ENCODE measurements around the gene ZFYVE28. TPM values are rescaled to one million over a fixed set of nuclear protein-coding genes. Genes with fewer than 3 reads are reported as not detected.

Gene ZFYVE28
- total and polyA plus RNA-seq, 11 donors, result 2.6 to 11.9 (median 5.5) TPM

- ATAC-seq (peak in 1 of 4 donors; percentile 44), DNase-seq (peak in 2 of 5 donors; percentile 13 to 58)
- Histone ChIP-seq H3K9me3 (peaks cover 0 to 27% (median 2%) of the 10 kb centered on the region in 12 donors), H3K4me3 (no peak overlapping the region), H3K36me3 (peaks cover 0 to 2% (median 0%) of the 10 kb centered on the region in 9 donors), H3K4me1 (no peaks in the 10 kb centered on the region), H3K27me3 (no peaks in the 10 kb centered on the region), H3K27ac (no peak overlapping the region)
- TF ChIP-seq POLR2A (IDR thresholded peaks at IDR 0.05) (no peak), CTCF (IDR thresholded peaks at IDR 0.05) (no peak)
- intact Hi-C loops (cut with DNase I), result no loop called here
- WGBS, 4 donors, result 84 to 92% (median 91%) methylated on average over 19 to 31 of the region's 31 CpGs
Observed at GRCh38 chr4:2303686-2304320, 114.6 kb downstream of the ZFYVE28 start.

- peak in 1 of 4 donors; percentile 19 for ATAC-seq
- H3K9me3 ChIP-seq, result peaks cover 0 to 26% (median 1%) of the 10 kb centered on the region in 12 donors
- no peak overlapping the region for H3K4me3 ChIP-seq
- no peak overlapping the region for H3K27ac ChIP-seq
- no peak for TF ChIP-seq POLR2A (IDR thresholded peaks at IDR 0.05)
- no peak for TF ChIP-seq CTCF (IDR thresholded peaks at IDR 0.05)
- intact Hi-C loops (cut with DNase I), result no loop called here
- peak in 1 of 5 donors; percentile 12 for DNase-seq
- no peaks in the 10 kb centered on the region for H3K27me3 ChIP-seq
- no peaks in the 10 kb centered on the region for H3K4me1 ChIP-seq
- 91 to 95% (median 92%) methylated on average over 8 to 19 of the region's 19 CpGs for WGBS, 4 donors
- H3K36me3 ChIP-seq, result peaks cover 0 to 2% (median 0%) of the 10 kb centered on the region in 9 donors
Observed at GRCh38 chr4:2303121-2303685, 115.2 kb downstream of the ZFYVE28 start.

GRCh38 chr4:2302387-2303119, 115.9 kb downstream of the ZFYVE28 start:
- intact Hi-C loops (cut with DNase I), result no loop called here
- Histone ChIP-seq H3K27me3 (no peaks in the 10 kb centered on the region), H3K36me3 (peaks cover 0 to 2% (median 0%) of the 10 kb centered on the region in 9 donors), H3K4me3 (no peak overlapping the region), H3K9me3 (peaks cover 0 to 20% (median 1%) of the 10 kb centered on the region in 12 donors), H3K4me1 (no peaks in the 10 kb centered on the region), H3K27ac (no peak overlapping the region)
- TF ChIP-seq POLR2A (IDR thresholded peaks at IDR 0.05) (no peak), CTCF (IDR thresholded peaks at IDR 0.05) (no peak)
- ATAC-seq, result no peak
- 92 to 95% (median 93%) methylated on average over 27 to 28 of the region's 28 CpGs for WGBS, 4 donors
- DNase-seq, result peak in 1 of 5 donors; percentile 10

GRCh38 chr4:2301806-2302205, 116.6 kb downstream of the ZFYVE28 start:
- 65 to 85% (median 81%) methylated on average over 19 of the region's 19 CpGs for WGBS, 4 donors
- ATAC-seq (no peak), DNase-seq (peak in 2 of 5 donors; percentile 24 to 66)
- Histone ChIP-seq H3K9me3 (peaks cover 0 to 12% (median 0%) of the 10 kb centered on the region in 12 donors), H3K36me3 (peaks cover 0 to 2% (median 0%) of the 10 kb centered on the region in 9 donors), H3K27ac (no peak overlapping the region), H3K4me1 (peaks cover 0 to 3% (median 0%) of the 10 kb centered on the region in 12 donors), H3K27me3 (no peaks in the 10 kb centered on the region), H3K4me3 (no peak overlapping the region)
- no peak for TF ChIP-seq POLR2A (IDR thresholded peaks at IDR 0.05)
- no peak for TF ChIP-seq CTCF (IDR thresholded peaks at IDR 0.05)
- intact Hi-C loops (cut with DNase I), result no loop called here
